Measurements from ENCODE around the gene SLCO2A1.

DNA sequence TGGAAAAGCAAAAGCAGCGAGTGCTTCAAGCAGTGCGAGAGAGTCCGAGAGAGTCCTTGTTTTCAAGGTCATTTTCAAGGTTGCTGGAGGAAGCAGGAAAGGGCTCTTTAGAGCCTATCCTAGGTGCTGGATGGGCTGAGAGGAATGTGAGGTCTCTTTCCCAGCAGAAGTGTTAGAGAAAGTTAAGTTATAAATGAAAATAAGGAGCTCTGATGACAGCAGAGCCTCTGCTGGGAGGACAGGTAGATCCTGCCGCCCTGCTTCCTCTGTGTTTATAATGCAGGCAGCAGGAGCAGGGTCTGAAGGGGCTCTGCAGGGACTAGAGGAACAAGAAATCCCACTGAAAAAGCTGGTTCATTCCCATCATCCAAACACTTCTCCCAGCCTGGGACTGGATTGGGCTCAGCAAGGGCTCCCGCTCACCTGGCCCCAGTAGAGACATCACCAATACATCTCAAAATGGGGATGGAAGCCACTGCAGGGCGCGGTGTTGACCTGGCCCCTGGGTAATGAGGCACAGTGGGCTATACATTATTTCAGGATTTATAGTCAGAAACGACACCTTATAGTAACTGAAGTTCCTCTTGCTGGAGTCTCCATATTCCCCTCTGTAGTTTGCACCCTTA lies 92.6 kb downstream of the SLCO2A1 start:
- no peak for TF ChIP-seq EZH2 (IDR thresholded peaks at IDR 0.05)
- no peak for TF ChIP-seq POLR2AphosphoS5 (IDR thresholded peaks at IDR 0.05; ENCODE audit: borderline replicate concordance, low read depth, low read length)
- no peak for TF ChIP-seq FOXP2 (optimal IDR thresholded peaks at IDR 0.05; ENCODE audit: control extremely low read depth, extremely low read length, insufficient read depth)

All from SK-N-MC (cell line).